HPDE6-E6E7 (cell line): Measurements from ENCODE around the gene MEAK7.

Experiments used
- DNase-seq: peaks from one replicate; pipeline ENCODE4 v3.0.0; 2011; ENCODE audit warnings: missing footprints; ENCODE audit errors: extremely low spot score

Gene MEAK7

GRCh38 chr16:84504420-84505248 lies at the start of gene MEAK7:
TSS of gene MEAK7 (minus strand) at chr16:84504659. CDS start at chr16:84498086, 6,573 bp downstream.
- peak; percentile 99 for DNase-seq

GRCh38 chr16:84553873-84554399 lies 49.5 kb upstream of the MEAK7 start:
- no peak for DNase-seq

- no peak for DNase-seq
Measured at GRCh38 chr16:84552135-84552534, 47.7 kb upstream of the MEAK7 start.

GRCh38 chr16:84550096-84550495 lies 45.6 kb upstream of the MEAK7 start:
- no peak for DNase-seq

GRCh38 chr16:84548971-84549844 lies 44.7 kb upstream of the MEAK7 start:
- DNase-seq = no peak

GRCh38 chr16:84548508-84548907 lies 44.0 kb upstream of the MEAK7 start:
- no peak for DNase-seq

GRCh38 chr16:84547546-84548061 lies 43.1 kb upstream of the MEAK7 start:
- no peak for DNase-seq

- DNase-seq = no peak
Measured at GRCh38 chr16:84546669-84547545, 42.4 kb upstream of the MEAK7 start.

- no peak for DNase-seq
Measured at GRCh38 chr16:84545114-84545737, 40.8 kb upstream of the MEAK7 start.

- no peak for DNase-seq
Measured at GRCh38 chr16:84544031-84544773, 39.7 kb upstream of the MEAK7 start.

- no peak for DNase-seq
Measured at GRCh38 chr16:84543253-84543652, 38.8 kb upstream of the MEAK7 start.

- DNase-seq = no peak
Measured at GRCh38 chr16:84541999-84542817, 37.7 kb upstream of the MEAK7 start.

- DNase-seq = no peak
Measured at GRCh38 chr16:84540194-84540593, 35.7 kb upstream of the MEAK7 start.

- DNase-seq = no peak
Measured at GRCh38 chr16:84538222-84538840, 33.9 kb upstream of the MEAK7 start.

- no peak for DNase-seq
Measured at GRCh38 chr16:84537491-84538151, 33.2 kb upstream of the MEAK7 start.

- no peak for DNase-seq
Measured at GRCh38 chr16:84535851-84536250, 31.4 kb upstream of the MEAK7 start.

- no peak for DNase-seq
Measured at GRCh38 chr16:84535408-84535807, 30.9 kb upstream of the MEAK7 start.

- no peak for DNase-seq
Measured at GRCh38 chr16:84534815-84535214, 30.4 kb upstream of the MEAK7 start.
